Left cardiac atrium (tissue), 4 donors: ENCODE results near the gene PRTFDC1. TPM values are rescaled to one million over a fixed set of nuclear protein-coding genes. Genes with fewer than 3 reads are reported as not detected.
A peak's percentile ranks its signal among the peaks of the same experiment; 100 is the strongest.

Source experiments
- ATAC-seq, 2 donors: fragments of 200-7000 bp; cut with Tn5 transposase; one replicate each; pipeline ENCODE4 v1.9.1; 2020; ENCODE audit warnings: mild to moderate bottlenecking in 2 of 2, moderate library complexity in 2 of 2
- DNase-seq: peaks from one replicate; pipeline ENCODE4 v3.0.0-alpha.2; 2020
- intact Hi-C, 2 donors: fragments of 100-400 bp; cut with DNase I; formaldehyde crosslinking; loops; one replicate each; pipeline versions ENCODE4 v1.14.1 to v1.15.1; 2022 to 2023
- long read RNA-seq: library from polyadenylated mRNA; unstranded; transcript quantifications from one replicate; pipeline ENCODE4 v2.0.0, GENCODE V29; 2021
- total RNA-seq, 2 donors: library from RNA; stranded (reverse); fragmentation: NEBNext Ultra II Directional; extraction: Animal tissue kit (Norgen Biotek cat#: 25700); gene quantifications; one replicate each; pipeline ENCODE4 v1.2.1, GENCODE V29; 2021
- donor health status: DM: no; HTN: yes; CAD: no.
- donor health status: DM: no; HTN: yes; CAD: no; lungs with severe emphysema.
- donor health status: DM: yes; HTN: yes; CAD: no.
- donor health status: Dilated cardiomyopathy.

Gene PRTFDC1, protein sequence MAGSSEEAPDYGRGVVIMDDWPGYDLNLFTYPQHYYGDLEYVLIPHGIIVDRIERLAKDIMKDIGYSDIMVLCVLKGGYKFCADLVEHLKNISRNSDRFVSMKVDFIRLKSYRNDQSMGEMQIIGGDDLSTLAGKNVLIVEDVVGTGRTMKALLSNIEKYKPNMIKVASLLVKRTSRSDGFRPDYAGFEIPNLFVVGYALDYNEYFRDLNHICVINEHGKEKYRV
- total RNA-seq, result 1 to 10 TPM; 6.3 to 6.6 TPM
- long read RNA-seq, partial matches to known transcripts, result 1 of 2 reads
- long read RNA-seq, other reads (novel, unspliced or antisense), result 1 of 2 reads

DNA sequence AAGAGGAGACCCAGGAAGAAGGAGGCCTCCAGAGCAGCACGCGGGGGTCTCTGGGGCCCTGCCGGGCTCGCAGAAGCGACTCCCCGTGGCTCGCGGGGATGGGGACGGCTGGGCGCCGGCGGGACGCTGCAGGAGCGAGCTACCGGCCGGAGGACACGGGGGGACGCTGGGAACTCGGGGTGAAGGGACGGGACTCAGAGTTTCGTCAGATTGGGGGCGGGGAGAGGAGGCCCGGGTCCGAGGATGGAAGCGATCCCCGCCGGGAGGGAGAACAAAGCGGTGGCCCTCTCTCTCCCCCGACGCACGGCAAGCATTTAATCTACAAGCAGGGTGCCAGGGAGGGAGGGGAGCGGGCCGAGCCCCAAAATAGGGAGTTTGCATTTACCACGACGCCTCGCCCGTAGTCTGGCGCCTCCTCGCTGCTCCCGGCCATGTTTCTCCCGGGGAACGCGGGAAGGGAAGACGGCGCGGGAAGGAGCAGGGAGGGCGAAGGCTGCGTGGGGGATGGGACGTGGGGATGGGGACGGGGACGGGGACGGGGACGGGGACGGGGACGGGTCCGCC lies at the start of gene PRTFDC1:
TSS of gene PRTFDC1 (minus strand) at position 464 of the 564 bp plus-strand sequence. CDS start at position 433, 31 bp downstream.
- ATAC-seq (peak; percentile 61 to 62), DNase-seq (peak; percentile 46)
- intact Hi-C loops, result loop anchor here in 1 of 2 donors (10.0 kb wide), 1 partner anchor 227 kb away; the partner anchor contains the start of gene ARHGAP21

DNA sequence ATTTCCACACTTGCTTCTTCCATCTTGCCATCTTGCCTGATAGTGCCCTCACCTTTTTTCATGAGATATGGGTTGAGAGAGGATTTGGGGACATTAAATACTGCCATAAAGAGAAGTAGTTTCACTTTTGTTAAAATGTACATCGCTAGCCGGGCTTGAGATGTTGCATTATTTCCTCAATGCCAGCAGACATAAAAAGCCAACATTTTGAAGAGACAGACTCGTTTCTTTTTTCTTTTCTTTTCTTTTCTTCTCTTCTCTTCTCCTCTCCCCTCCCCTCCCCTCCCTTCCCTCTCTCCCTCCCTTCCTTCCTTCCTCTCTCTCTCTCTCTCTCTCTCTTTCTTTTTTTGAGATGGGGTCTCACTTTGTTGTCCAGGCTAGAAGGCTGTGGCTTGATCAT lies 45.6 kb upstream of the PRTFDC1 start:
- intact Hi-C loops, result no loop called here
- DNase-seq (no peak), ATAC-seq (no peak)

- no peak for ATAC-seq
- intact Hi-C loops, result no loop called here
- DNase-seq, result no peak
These were observed 42.7 kb upstream of the PRTFDC1 start for GRCh38 chr10:24995072-24995471.

- intact Hi-C loops, result no loop called here
- no peak for ATAC-seq
- no peak for DNase-seq
These were observed 41.0 kb upstream of the PRTFDC1 start for GRCh38 chr10:24993237-24993958.

GRCh38 chr10:24992512-24993133 lies 40.2 kb upstream of the PRTFDC1 start:
- intact Hi-C loops, result no loop called here
- ATAC-seq, result no peak
- no peak for DNase-seq

- DNase-seq (no peak), ATAC-seq (no peak)
- intact Hi-C loops, result no loop called here
These were observed 38.9 kb upstream of the PRTFDC1 start for GRCh38 chr10:24991298-24991697.

DNA sequence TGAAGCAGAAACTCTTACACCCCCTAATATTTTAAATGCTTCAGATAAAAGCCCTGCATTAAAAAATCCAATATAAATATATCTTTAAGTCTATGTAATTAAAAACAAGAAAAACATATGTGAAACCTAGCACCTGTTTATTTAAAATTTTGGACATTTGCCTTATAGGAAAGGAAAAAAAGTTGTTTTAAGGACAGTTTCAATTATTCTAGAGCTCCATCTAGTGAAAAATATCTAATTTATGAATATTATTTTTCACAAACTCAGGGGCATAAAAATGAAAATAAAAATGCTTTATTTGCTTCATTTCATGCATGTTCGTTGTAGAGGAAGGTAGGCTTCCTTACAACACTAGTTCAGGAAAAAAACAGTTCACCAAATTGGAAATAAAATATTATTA lies 37.5 kb upstream of the PRTFDC1 start:
- intact Hi-C loops, result loop anchor here (10.0 kb wide), 2 partner anchors 265 to 345 kb away; partner anchors contain the start of gene ARHGAP21 (in 1 of the 2)
- DNase-seq (no peak), ATAC-seq (no peak)

GRCh38 chr10:24988831-24989640 lies 36.6 kb upstream of the PRTFDC1 start:
- intact Hi-C loops, result loop anchor here (10.0 kb wide), 2 partner anchors 264 to 344 kb away; partner anchors contain the start of gene ARHGAP21 (in 1 of the 2)
- DNase-seq (peak; percentile 21), ATAC-seq (peak; percentile 30 to 83)

GRCh38 chr10:24984906-24985305 lies 32.5 kb upstream of the PRTFDC1 start:
- intact Hi-C loops, result loop anchor here (10.0 kb wide), 2 partner anchors 260 to 340 kb away; partner anchors contain the start of gene ARHGAP21 (in 1 of the 2)
- DNase-seq, result no peak
- no peak for ATAC-seq

- intact Hi-C loops, result loop anchor here (10.0 kb wide), 2 partner anchors 259 to 339 kb away; partner anchors contain the start of gene ARHGAP21 (in 1 of the 2)
- DNase-seq (no peak), ATAC-seq (no peak)
These were observed 31.5 kb upstream of the PRTFDC1 start for GRCh38 chr10:24983946-24984345.

DNA sequence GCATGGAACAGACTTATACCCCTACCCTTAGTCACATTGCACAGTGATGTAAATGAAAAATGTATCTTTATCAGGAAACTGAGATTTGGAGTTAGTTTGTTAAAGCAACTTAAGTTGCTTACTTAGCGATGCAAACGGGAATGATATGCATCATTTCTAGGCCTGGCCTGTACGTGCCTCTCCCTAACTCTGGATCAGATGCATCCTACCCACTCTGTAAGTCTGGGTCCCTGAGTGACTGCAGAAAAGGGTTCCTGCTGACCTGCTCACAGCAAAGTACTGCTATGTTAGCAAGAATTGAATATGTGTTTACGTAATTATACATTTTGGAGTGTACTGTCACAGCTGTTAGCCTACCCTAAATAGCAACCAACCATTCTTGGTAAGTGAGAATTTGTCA lies 30.7 kb upstream of the PRTFDC1 start:
- intact Hi-C loops, result loop anchor here (10.0 kb wide), 2 partner anchors 258 to 338 kb away; partner anchors contain the start of gene ARHGAP21 (in 1 of the 2)
- DNase-seq (no peak), ATAC-seq (no peak)

GRCh38 chr10:24982319-24983112 lies 30.1 kb upstream of the PRTFDC1 start:
- intact Hi-C loops, result loop anchor here (10.0 kb wide), 2 partner anchors 258 to 338 kb away; partner anchors contain the start of gene ARHGAP21 (in 1 of the 2)
- ATAC-seq, result no peak
- no peak for DNase-seq

GRCh38 chr10:24981161-24981710 lies 28.8 kb upstream of the PRTFDC1 start:
- DNase-seq (no peak), ATAC-seq (peak; percentile 46 to 80)
- intact Hi-C loops, result loop anchor here (10.0 kb wide), 2 partner anchors 256 to 336 kb away; partner anchors contain the start of gene ARHGAP21 (in 1 of the 2)

DNA sequence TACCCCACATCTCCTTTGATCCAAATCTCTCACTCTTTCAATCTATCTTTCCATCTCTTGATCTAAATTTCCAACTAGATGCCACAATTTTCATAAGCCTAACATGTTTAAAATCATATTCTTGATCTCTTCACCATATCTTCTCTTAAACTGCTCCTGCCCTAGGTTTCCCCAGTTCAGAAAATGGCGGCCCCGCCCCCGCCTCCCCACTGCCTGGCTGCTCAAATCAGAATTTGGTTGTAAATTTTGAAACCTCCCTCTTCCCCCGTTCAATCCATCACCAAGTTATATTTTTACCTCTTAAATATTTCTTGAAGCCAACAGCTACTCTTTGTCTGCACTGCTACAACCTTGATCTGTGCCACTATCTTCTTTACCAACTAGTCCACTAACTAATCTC lies 27.3 kb upstream of the PRTFDC1 start:
- DNase-seq (no peak), ATAC-seq (no peak)
- intact Hi-C loops, result loop anchor here (5.0 to 10.0 kb wide), 3 partner anchors 255 to 337 kb away; partner anchors contain the start of gene ARHGAP21 (in 1 of the 2)

GRCh38 chr10:24974976-24975375 lies 22.6 kb upstream of the PRTFDC1 start:
- intact Hi-C loops, result loop anchor here in 1 of 2 donors (5.0 kb wide), 1 partner anchor 333 kb away; no protein-coding TSS in a partner anchor
- peak; percentile 92 to 93 for ATAC-seq
- DNase-seq, result peak; percentile 54

- intact Hi-C loops, result no loop called here
- no peak for ATAC-seq
- DNase-seq, result no peak
These were observed 20.8 kb upstream of the PRTFDC1 start for GRCh38 chr10:24973163-24973562.

GRCh38 chr10:24971374-24971773 lies 19.0 kb upstream of the PRTFDC1 start:
- intact Hi-C loops, result no loop called here
- no peak for DNase-seq
- ATAC-seq, result no peak
